AG08395 (cell line): ENCODE measurements around the gene ADA.

Experiments
- DNase-seq: peaks from one replicate; pipeline ENCODE4 v3.0.0; 2012; ENCODE audit warnings: mixed read lengths, low spot score

ADA gene

DNA sequence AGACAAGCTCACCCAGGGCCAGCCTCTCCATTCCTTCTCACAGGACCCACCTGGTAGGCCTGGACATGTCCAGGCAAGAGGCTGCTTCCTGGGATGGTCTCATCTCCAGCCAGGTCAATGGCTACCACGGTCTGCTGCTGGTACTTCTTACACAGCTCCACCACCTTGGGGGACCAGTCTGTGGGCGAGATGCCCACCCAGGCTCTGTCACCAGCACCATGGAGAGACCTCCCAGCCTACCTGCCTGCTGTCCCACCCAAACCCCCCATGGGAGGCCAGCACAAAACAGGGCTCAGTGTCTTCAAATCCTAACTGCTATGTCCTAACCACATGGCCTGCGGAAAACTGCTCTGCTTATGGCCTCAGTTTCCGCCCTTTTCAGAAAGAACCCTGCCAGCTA lies 27.3 kb downstream of the ADA start:
- no peak for DNase-seq

DNA sequence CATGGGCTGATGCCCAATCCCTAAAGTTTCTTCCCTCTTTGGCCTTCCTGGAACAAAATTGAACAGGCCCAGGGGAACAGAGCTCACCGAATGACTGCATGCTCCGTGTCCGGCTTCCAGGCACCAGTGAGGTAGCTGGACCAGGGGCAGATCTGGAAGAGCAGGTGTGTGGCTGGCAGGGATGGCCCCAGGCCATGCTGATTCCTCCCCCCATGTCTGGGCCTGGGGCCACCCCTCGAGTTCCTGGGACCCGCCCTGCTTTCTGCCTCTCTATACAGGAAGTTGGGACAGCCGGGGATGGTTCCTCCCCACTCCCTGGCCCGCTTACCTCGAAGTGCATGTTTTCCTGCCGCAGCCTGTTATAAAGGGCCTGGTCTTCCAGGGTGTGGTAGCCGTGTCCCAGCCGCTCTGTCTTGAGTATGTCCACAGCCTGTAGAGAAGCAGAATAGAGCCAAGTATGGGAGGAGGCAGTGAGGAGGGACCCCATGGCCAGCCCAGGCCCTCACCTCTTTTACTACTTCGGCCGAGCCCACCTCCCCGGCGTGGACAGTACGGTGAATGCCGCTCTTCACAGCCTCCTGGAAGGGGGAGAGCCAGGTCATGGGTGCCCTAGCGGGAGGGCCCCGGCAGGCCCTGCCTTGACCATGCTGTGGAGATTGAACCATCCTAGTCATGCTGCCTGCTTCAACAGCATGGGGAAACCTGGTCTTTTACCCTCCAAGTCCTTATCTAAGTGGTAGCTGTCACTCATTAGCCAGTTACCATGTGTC lies 28.8 kb downstream of the ADA start:
- no peak for DNase-seq

GRCh38 chr20:44621939-44622338 lies 29.6 kb downstream of the ADA start:
- no peak for DNase-seq

DNA sequence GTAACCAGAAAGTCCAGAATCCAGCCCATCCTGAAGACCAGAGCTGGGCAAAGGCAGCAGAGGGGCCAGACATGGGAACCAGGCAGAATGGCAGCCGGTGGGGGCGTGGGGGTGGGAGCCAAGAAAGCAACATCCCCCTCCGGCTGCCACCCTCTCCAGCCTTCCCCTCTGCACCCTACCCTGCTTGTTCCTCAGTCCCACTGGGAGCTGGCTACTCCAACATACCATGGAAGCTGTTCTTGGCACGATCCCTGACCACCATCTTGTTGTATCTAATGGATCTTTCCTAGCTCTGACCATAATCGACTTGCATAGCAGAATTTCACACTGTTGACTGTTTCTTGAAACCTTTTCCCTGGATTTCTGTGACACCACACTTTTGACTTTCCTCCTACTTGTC lies 30.2 kb downstream of the ADA start:
- DNase-seq = no peak

DNA sequence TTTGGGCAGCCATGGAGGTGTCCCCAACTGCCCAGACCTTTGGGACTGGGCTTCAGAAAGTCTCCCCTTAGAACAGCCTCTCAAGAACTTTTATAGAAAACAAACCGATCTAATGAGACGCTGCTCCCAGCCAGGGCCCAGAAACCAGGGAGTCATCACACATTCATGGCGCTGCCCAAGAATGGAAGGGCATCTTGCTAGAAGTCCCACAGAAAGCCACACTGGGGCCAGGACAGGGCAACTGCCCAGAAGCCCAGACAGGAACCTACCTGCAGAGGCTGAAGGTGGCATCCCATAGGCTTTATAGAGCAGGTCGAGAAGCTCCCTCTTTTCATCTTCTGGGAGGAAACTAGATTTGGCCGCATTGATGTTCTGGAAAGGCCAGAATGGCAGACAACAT lies 31.5 kb downstream of the ADA start:
- no peak for DNase-seq

DNA sequence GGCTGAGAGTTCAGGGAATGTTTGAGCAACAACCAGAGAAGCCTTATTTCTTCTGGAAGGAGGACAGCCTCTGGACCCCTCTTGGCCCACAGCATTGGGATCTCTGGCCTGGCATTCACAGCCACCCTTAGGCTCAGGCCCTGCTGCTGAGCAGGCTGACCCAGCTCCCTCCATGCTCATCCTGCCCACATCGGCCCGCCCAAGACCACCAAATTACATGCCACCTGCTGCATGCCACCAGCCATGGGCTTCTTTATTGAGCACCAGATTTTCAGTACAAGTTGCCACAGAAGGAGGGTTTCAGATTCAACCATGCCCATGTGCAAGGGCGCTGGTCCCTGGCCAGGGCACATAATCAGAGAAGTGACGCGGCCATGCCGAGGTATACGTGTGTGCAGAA lies 32.2 kb downstream of the ADA start:
- DNase-seq = no peak

- DNase-seq = no peak
Observed at GRCh38 chr20:44618318-44618731, 33.2 kb downstream of the ADA start.

DNA sequence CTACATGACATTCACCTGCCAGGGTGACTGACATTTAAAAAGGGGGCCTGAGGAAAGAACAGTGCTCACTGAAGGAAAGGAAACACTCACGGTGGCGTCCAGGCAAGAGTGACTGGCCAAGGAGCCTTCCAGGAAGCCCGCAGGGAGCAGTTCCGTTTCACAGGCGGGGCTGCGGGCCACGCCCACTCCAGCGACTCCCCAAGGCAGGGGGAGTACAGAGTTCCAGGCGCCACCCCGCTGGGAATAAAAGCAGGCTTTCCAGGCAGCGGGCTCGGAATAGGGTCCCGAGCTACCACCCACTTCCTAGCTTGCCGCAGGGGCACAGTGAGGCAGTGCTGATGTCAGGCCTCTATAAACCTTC lies 34.9 kb downstream of the ADA start:
- no peak for DNase-seq

DNA sequence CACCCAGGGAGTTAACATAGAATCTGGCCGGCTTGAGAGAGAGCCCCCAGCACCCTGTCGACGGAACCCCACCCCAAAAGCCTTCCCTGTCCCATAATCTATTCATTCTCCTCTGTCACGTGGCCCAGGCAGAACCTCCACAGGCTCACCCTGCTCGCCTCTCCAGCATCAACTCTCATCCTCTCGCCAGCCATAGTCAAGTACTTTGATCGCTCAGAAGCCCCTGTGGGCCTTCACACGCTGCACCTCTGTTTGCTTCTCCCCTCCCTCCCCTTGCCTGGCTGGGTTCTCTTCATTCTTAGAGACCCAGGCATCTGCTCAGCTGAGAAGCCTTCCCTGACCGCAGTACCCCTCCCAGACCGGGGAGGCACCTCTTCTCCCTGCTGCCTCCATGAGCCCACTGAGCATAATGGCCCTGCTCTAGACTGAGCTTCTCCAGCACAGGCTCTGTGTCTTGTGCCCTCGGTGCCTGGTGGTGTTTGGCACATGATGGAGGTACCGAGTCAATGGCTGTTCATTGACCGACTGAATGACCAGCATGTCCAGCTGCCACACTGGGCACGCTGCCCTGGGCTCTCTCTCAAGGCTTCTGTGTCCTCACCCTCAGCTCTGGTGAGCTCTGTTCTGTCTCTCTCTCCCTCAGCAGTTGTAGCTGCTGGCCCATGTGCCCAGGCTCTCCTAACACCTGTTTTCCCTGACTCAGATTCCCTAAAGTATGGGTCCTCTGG lies 35.5 kb downstream of the ADA start:
- no peak for DNase-seq

DNA sequence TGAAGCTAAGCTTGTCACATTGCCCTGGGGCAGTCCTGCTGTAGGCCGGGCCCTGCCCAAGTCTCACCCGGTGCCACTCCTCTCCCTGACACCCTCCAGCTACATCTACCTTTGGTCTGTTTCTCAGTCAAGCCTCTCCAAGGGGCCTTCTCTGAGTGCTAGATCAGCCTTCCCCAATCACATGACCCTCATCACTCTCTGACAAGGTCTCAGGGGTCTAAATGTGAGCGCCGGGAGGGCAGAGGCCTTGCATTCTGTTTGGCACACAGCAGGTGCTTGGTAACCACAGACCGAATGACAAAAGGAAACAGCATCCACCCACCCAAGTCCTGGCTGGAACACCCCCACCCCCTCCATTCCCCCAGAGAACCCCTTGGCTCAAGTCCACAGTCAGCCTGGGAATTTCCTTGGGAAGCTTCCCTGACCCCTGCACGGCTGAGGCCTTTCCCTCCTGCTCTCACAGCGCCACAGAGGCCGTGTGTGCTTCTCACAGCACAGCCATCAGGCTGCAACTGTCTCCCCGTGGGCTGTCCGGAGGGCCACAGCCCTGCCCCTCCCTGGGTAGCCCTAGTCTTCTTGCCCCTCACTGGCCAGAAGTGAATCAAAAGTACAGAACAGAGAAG lies 36.2 kb downstream of the ADA start:
- DNase-seq = no peak

DNA sequence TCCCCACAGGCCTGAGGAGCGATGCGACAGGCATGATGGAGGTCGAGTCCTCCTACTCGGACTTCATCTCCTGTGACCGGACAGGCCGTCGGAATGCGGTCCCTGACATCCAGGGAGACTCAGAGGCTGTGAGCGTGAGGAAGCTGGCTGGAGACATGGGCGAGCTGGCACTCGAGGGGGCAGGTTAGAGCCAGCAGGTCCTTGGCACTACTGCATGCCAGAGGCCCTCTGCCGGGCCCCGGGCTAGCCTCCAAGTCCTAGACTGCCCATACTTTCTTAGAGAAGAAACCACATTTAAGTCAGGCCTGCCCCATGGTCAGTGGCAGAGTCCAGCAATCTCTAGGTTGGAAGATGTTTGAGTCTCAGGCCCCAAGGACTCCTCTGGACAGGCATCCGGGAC lies 37.0 kb downstream of the ADA start:
- no peak for DNase-seq

DNA sequence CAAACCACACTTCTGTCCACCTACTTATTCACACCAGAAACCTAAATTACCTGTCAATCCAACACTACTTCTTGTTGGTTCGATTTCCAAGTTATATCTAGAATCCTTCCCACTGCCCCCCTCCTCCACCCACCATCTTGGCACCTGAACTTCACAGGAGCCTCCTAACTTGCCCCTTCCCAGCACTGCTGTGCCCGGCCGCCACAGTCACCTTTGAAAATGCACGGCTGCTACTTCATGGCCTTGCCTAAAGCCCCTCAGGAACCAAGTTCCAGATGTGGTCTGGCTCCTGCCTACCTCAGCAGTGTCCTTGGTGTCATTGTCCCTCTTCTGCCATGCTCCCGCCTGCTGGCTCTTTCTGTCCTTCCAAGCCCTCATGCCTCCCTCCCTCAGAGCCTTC lies 37.9 kb downstream of the ADA start:
- no peak for DNase-seq

- no peak for DNase-seq
Observed at GRCh38 chr20:44610313-44610962, 41.1 kb downstream of the ADA start.

DNA sequence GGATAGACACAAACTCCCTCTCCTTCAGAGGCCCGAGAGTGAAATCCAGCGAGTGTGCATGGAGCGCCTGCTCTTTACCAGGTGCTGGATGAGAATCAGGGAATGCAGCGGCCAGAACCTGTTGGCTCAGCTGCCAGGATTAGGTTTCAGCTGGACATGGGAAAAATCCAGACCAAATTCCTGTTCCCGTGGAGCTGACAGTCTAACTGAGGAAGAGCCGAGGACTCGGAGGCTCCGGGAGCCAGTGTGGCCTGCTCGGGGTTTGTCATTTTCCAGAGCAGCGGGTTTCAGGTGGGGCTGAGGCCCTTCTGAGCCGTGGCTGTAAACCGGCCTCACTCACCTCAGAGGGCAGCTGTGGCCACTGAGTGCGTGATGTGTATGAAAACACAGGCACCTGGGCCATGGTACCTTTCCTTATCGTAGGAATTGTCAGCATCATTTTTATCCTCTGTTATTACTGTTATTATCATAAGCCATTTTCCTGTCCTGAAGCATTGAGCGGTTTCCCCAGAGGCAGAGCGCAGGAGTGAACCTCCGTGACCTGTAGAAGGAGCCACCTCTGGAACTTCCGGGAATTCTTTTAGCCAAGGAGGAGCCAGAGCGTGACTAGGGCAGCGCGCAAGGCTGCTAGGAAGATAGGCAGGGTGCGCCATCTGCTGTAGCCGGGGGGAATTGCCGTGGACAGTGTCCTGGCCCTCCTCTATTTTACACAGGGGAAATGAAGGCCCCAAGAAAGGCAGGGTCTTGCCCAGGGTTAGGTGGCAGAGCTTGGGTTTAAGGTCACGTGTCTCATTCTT lies 41.8 kb downstream of the ADA start:
- DNase-seq = peak; percentile 90

DNA sequence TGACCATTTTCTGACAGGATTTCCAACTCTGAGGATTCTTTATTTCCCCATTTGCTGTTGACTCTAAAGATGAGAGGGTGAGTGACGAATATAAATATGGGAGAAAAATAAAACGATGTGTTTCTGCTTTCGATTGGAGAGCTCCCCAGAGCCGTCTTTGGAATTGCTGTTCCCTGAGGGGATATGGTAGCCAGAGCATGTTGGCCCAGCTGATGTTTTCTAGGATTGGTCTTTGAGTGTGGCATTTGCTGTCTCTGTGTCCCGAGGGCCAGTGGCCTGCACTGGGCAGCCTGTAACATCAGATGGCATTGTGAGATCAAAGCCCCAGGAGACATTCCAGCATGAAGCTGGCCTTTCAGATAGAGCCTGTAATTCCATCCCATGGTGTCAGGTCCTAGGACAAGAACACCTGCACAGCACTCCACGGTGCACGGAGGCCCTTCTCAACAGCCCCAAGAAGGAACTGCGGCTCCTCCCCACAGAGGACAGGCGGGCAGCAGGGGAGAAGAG lies 42.4 kb downstream of the ADA start:
- DNase-seq = no peak

DNA sequence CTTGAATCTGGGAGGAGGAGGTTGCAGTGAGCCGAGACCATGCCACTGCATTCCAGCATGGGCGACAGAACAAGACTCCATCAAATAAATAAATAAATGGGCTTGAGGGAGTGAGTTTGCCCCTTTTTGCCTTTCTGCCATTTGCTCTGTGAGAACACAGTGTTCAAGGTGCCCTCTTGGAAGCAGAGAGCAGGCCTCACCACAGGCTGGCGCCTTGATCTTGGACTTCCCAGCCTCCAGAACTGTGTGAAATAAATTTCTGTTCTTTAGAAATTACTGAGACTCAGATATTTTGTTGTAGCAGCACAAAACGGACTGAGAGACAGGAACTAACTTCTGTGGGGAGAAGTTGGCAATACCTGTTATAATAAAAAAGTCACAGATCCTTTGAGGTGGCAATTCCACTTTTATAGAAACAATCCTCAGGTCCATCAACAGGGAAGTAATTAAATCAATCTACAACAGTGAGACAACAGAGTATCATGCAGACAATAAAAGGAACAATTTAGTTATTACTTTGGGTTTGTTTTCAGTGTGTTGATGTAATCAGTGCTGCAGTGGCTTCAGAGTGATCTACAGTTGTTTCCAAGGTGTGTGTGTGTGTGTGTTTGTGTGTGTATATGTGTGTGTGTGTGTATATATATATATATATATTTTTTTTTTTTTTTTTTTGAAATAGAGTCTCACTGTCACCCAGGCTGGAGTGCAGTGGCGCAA lies 44.6 kb downstream of the ADA start:
- no peak for DNase-seq

GRCh38 chr20:44603327-44603726 lies 48.2 kb downstream of the ADA start:
- no peak for DNase-seq

DNA sequence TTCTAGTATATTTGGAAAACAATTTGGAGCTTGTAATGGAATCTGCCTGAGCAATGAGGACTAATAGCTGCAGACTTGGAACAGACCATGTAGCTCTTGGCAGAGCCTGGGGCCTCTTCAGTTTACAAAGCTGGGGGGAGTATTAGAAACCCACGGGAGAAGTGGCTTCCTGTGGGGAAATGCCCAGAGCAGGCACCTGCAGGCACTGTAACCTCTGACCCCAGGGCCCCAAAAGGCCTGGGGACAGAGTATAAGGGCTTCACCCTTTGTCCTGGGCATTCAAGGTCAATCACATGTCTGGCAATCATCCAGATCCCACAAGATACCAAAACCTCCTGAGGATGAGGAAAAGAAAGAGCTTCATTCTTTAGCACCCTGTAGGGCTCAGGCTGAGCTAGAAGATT lies 49.7 kb downstream of the ADA start:
- peak; percentile 91 for DNase-seq

- no peak for DNase-seq
Observed at GRCh38 chr20:44601236-44601671, 50.2 kb downstream of the ADA start.

DNA sequence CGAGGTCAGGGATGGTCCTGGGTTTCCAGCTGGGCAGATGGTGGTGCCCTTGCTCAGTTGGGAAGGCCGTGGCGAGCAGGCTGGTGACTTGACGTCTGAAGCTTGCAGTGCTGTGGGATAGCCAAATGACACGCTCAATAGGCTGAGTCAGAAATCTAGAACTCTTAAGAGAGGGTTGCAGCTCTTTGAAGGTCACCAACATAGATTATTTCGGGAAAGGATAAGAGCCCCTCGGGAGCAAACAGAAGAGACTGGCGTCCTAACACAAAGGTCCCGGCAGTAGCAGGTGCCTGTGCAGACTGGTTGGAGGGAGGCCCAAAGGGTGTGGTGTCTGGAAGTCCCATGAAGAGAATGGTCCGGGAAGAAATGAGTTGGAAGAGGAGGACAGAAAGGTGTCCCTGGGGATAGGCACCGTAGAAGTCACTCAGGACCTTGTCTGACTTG lies 50.7 kb downstream of the ADA start:
- peak; percentile 49 for DNase-seq

DNA sequence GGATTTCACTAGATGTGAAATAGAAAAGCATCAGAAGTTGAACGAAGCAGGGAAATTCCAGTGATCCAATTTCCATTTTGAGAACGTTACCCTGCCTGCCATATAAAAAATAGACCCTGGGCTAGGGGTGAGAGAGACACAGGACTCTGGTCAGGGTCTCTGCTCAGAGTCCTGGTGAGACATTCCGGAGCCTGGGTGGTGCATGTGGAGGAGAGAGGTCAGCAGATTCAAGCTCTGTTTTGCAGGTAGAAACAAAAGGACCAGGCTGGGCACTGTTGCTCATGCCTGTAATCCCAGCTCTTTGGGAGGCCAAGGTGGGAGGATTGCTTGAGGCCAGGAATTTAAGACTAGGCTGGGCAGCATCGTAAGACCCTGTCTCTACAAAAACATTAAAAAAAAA lies 51.2 kb downstream of the ADA start:
- no peak for DNase-seq
